Neural cell (in vitro differentiated cells): Measurements from ENCODE around the gene CSF2. TPM values are rescaled to one million over a fixed set of nuclear protein-coding genes. Genes with fewer than 3 reads are reported as not detected.

ENCODE experiments used
- H2AFZ ChIP-seq: fragments of 200-600, 300-800 bp; sonication (generic), shearing (Covaris generic); 2 replicates; pipeline ENCODE4 v1.6.0; 2014; ENCODE audit warnings: low read depth, mild to moderate bottlenecking, antibody characterized with exemption, low read length, moderate library complexity
- H3F3A ChIP-seq: fragments of 200-600 bp; shearing (Covaris generic); 2 replicates; pipeline ENCODE4 v1.6.1; 2016; ENCODE audit warnings: mild to moderate bottlenecking, moderate library complexity, mixed read lengths, antibody characterized with exemption, low read length; ENCODE audit not compliant: insufficient read depth, poor library complexity, severe bottlenecking
- H3K27ac ChIP-seq: fragments of 200-600, 300-800 bp; sonication (generic), shearing (Covaris generic); 2 replicates; pipeline ENCODE4 v1.5.1; 2014; ENCODE audit warnings: mild to moderate bottlenecking, low read length, moderate library complexity
- H3K27me3 ChIP-seq: fragments of 300-800, 200-600 bp; sonication (generic), shearing (Covaris generic); 2 replicates; pipeline ENCODE4 v1.6.0; 2014; ENCODE audit warnings: mild to moderate bottlenecking, low read depth, low read length, moderate library complexity; ENCODE audit not compliant: insufficient read depth
- H3K36me3 ChIP-seq: fragments of 300-800, 200-600 bp; sonication (generic), shearing (Covaris generic); 2 replicates; pipeline ENCODE4 v1.5.1; 2014; ENCODE audit warnings: mild to moderate bottlenecking, antibody characterized with exemption, low read length, moderate library complexity; ENCODE audit not compliant: insufficient read depth
- H3K4me2 ChIP-seq: fragments of 300-800, 200-600 bp; sonication (generic), shearing (Covaris generic); 2 replicates; pipeline ENCODE4 v1.6.0; 2014; ENCODE audit warnings: mild to moderate bottlenecking, low read length
- H3K4me3 ChIP-seq: fragments of 300-800, 200-600 bp; sonication (generic), shearing (Covaris generic); 2 replicates; pipeline ENCODE4 v1.5.1; 2014; ENCODE audit warnings: mild to moderate bottlenecking, low read length, moderate library complexity
- H3K79me2 ChIP-seq: fragments of 200-600 bp; shearing (Covaris generic); replicated peaks from 2 replicates; pipeline ENCODE4 v1.6.0; 2014; ENCODE audit warnings: mild to moderate bottlenecking, low read length, moderate library complexity; ENCODE audit not compliant: insufficient read depth
- H3K9ac ChIP-seq: fragments of 300-800, 200-600 bp; sonication (generic), shearing (Covaris generic); 2 replicates; pipeline ENCODE4 v1.6.1; 2016; ENCODE audit warnings: mild to moderate bottlenecking, low read length, mixed read lengths
- H3K9me2 ChIP-seq: fragments of 200-600 bp; shearing (Covaris generic); 2 replicates; pipeline ENCODE4 v1.6.1; 2016; ENCODE audit warnings: mild to moderate bottlenecking, low read length, mixed read lengths; ENCODE audit not compliant: insufficient read depth
- H3K9me3 ChIP-seq: fragments of 200-600, 300-800 bp; sonication (generic), shearing (Covaris generic); 2 replicates; pipeline ENCODE4 v1.6.1; 2016; ENCODE audit warnings: mild to moderate bottlenecking, mixed run types, low read length, moderate library complexity, mixed read lengths
- H4K20me1 ChIP-seq: fragments of 200-600 bp; shearing (Covaris generic); 2 replicates; pipeline ENCODE4 v1.6.1; 2016; ENCODE audit warnings: mild to moderate bottlenecking, mixed run types; ENCODE audit not compliant: insufficient read depth
- EP300 ChIP-seq: fragments of 450-650 bp; conservative IDR thresholded peaks from 2 replicates; pipeline ENCODE4 v1.6.1; 2014; ENCODE audit warnings: antibody characterized with exemption, mild to moderate bottlenecking, moderate library complexity; ENCODE audit not compliant: poor library complexity, severe bottlenecking
- EZH2 ChIP-seq: fragments of 200-600, 300-800 bp; shearing (Covaris generic), sonication (generic); IDR thresholded peaks from 2 replicates; pipeline ENCODE4 v1.6.1; 2014; ENCODE audit warnings: antibody characterized with exemption, low read length, borderline replicate concordance, mild to moderate bottlenecking; ENCODE audit not compliant: insufficient read depth, poor library complexity, severe bottlenecking
- MXI1 ChIP-seq: fragments of 450-650 bp; conservative IDR thresholded peaks from 2 replicates; pipeline ENCODE4 v1.6.1; 2014; ENCODE audit warnings: antibody characterized with exemption, mild to moderate bottlenecking; ENCODE audit not compliant: poor library complexity, severe bottlenecking
- POLR2AphosphoS5 ChIP-seq: IDR thresholded peaks from 2 replicates; pipeline ENCODE4 v1.6.1; 2012
- RAD21 ChIP-seq: fragments of 450-650 bp; conservative IDR thresholded peaks from 2 replicates; pipeline ENCODE4 v1.6.1; 2014; ENCODE audit warnings: antibody characterized with exemption, mild to moderate bottlenecking, moderate library complexity
- SMC3 ChIP-seq: fragments of 450-650 bp; conservative IDR thresholded peaks from 2 replicates; pipeline ENCODE4 v1.6.1; 2014; ENCODE audit warnings: antibody characterized with exemption, mild to moderate bottlenecking, moderate library complexity; ENCODE audit not compliant: poor library complexity
- TAF1 ChIP-seq: IDR thresholded peaks from 2 replicates; pipeline ENCODE4 v1.6.1; 2012; ENCODE audit warnings: low read depth
- polyA plus RNA-seq: library from polyadenylated mRNA; depleted of rRNA; stranded (reverse); fragments of >200 nt; gene quantifications from 2 replicates; pipeline ENCODE4 v1.2.3, GENCODE V29; 2014
- TF ChIP-seq, protein P1 (sequence below): IDR thresholded peaks from 2 replicates; pipeline ENCODE4 v1.6.1; 2012; ENCODE audit warnings: borderline replicate concordance
- TF ChIP-seq, protein P2 (sequence below): fragments of 450-650 bp; IDR thresholded peaks from 2 replicates; pipeline ENCODE4 v1.5.1; 2014; ENCODE audit warnings: antibody characterized with exemption, mild to moderate bottlenecking, moderate library complexity; ENCODE audit not compliant: poor library complexity, severe bottlenecking

CSF2 gene
- polyA plus RNA-seq, 1 donor from 2014 or later, result not detected

DNA sequence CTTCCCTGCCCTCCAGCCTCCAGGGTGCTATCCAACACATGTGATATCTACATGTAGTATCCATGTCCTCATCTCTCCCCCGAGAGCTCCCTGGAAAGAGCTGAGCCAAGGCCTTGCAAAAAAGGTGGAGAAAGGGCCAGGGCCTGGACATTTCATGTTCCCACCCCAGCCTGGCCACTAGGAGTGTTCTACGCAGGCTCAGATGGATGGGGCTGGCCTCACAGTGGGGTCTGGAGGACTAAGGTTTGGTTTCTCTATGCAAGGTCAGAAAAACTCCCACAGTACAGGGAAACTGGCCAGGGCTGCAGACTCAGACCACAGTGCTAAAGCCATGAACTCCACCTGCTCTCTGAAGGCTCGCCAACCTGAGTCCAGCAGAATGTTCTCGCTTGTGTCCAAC, 1.5 kb upstream of the CSF2 start:
- no peak for TF ChIP-seq EZH2
- no peak for TF ChIP-seq POLR2AphosphoS5
- TF ChIP-seq RAD21, result no peak
- no peak for TF ChIP-seq EP300
- TF ChIP-seq, protein P1, sequence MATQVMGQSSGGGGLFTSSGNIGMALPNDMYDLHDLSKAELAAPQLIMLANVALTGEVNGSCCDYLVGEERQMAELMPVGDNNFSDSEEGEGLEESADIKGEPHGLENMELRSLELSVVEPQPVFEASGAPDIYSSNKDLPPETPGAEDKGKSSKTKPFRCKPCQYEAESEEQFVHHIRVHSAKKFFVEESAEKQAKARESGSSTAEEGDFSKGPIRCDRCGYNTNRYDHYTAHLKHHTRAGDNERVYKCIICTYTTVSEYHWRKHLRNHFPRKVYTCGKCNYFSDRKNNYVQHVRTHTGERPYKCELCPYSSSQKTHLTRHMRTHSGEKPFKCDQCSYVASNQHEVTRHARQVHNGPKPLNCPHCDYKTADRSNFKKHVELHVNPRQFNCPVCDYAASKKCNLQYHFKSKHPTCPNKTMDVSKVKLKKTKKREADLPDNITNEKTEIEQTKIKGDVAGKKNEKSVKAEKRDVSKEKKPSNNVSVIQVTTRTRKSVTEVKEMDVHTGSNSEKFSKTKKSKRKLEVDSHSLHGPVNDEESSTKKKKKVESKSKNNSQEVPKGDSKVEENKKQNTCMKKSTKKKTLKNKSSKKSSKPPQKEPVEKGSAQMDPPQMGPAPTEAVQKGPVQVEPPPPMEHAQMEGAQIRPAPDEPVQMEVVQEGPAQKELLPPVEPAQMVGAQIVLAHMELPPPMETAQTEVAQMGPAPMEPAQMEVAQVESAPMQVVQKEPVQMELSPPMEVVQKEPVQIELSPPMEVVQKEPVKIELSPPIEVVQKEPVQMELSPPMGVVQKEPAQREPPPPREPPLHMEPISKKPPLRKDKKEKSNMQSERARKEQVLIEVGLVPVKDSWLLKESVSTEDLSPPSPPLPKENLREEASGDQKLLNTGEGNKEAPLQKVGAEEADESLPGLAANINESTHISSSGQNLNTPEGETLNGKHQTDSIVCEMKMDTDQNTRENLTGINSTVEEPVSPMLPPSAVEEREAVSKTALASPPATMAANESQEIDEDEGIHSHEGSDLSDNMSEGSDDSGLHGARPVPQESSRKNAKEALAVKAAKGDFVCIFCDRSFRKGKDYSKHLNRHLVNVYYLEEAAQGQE, result no peak
- no peak for TF ChIP-seq MXI1
- TF ChIP-seq, protein P2, sequence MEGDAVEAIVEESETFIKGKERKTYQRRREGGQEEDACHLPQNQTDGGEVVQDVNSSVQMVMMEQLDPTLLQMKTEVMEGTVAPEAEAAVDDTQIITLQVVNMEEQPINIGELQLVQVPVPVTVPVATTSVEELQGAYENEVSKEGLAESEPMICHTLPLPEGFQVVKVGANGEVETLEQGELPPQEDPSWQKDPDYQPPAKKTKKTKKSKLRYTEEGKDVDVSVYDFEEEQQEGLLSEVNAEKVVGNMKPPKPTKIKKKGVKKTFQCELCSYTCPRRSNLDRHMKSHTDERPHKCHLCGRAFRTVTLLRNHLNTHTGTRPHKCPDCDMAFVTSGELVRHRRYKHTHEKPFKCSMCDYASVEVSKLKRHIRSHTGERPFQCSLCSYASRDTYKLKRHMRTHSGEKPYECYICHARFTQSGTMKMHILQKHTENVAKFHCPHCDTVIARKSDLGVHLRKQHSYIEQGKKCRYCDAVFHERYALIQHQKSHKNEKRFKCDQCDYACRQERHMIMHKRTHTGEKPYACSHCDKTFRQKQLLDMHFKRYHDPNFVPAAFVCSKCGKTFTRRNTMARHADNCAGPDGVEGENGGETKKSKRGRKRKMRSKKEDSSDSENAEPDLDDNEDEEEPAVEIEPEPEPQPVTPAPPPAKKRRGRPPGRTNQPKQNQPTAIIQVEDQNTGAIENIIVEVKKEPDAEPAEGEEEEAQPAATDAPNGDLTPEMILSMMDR, result no peak
- TF ChIP-seq TAF1, result no peak
- TF ChIP-seq SMC3, result no peak
- Histone ChIP-seq H3K4me3 (no peak overlapping the region), H4K20me1 (no peaks in the 10 kb centered on the region), H3K27me3 (no peaks in the 10 kb centered on the region), H2AFZ (no peak overlapping the region), H3K4me2 (no peak overlapping the region), H3K9me2 (no peaks in the 10 kb centered on the region), H3K27ac (no peak overlapping the region), H3K9ac (no peak overlapping the region), H3K36me3 (no peaks in the 10 kb centered on the region), H3K9me3 (no peaks in the 10 kb centered on the region), H3F3A (no peaks in the 10 kb centered on the region), H3K79me2 (no peaks in the 10 kb centered on the region)

DNA sequence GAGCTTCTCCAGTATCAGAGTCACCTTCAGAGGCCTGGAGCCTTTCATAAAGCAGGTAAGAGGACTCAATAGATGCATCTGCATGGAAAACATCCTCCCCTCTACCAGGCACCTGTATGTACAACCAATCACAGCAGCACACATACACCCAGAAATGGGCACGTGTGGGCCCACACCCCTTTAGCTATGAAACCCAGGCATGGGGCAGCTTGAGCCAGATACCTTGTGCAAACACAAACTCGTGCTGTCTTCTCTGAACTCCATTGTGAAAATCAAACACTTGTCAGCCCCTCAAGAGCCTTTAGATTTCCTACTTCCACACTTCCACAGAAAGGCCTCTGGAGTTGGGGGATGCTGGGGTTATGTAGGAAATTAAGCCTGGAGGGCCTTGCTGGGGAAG, 1.1 kb upstream of the CSF2 start:
- Histone ChIP-seq H3K9ac (no peak overlapping the region), H3K4me2 (no peak overlapping the region), H3K9me2 (no peaks in the 10 kb centered on the region), H4K20me1 (no peaks in the 10 kb centered on the region), H3K9me3 (no peaks in the 10 kb centered on the region), H2AFZ (no peak overlapping the region), H3F3A (no peaks in the 10 kb centered on the region), H3K4me3 (no peak overlapping the region), H3K27me3 (no peaks in the 10 kb centered on the region), H3K79me2 (no peaks in the 10 kb centered on the region), H3K27ac (no peak overlapping the region), H3K36me3 (no peaks in the 10 kb centered on the region)
- TF ChIP-seq EP300, result no peak
- TF ChIP-seq, protein P1, result no peak
- TF ChIP-seq MXI1, result no peak
- no peak for TF ChIP-seq RAD21
- TF ChIP-seq, protein P2, result no peak
- no peak for TF ChIP-seq SMC3
- TF ChIP-seq EZH2, result no peak
- no peak for TF ChIP-seq POLR2AphosphoS5
- no peak for TF ChIP-seq TAF1
